ENCODE data around the gene EFNB2.
A peak's percentile ranks its signal among the peaks of the same experiment; 100 is the strongest.

The EFNB2 gene

GRCh38 chr13:106475852-106476251 lies 59.6 kb downstream of the EFNB2 start:
- Histone ChIP-seq H3K4me3 (ENCODE audit: low read depth, low read length) (no peak overlapping the region), H3K9ac (ENCODE audit: low read length) (no peak overlapping the region), H2AK5ac (ENCODE audit: low read length) (no peak overlapping the region), H3K4ac (ENCODE audit: low read depth, low read length) (no peak overlapping the region), H2AFZ (ENCODE audit: insufficient read depth, low read length, poor library complexity) (no peak overlapping the region), H3K4me2 (ENCODE audit: low read length) (no peak overlapping the region), H4K12ac (ENCODE audit: low read depth, low read length) (no peak overlapping the region), H3K9me3 (ENCODE audit: insufficient read depth, low read depth, low read length) (no peaks in the 10 kb centered on the region), H3K4me1 (ENCODE audit: control insufficient read depth in 1 of 2, insufficient read depth in 2 of 2, low read length in 2 of 2) (peaks cover 19 to 22% of the 10 kb centered on the region in 2 experiments), H3K18ac (ENCODE audit: low read length) (no peak overlapping the region), H2BK5ac (ENCODE audit: low read depth, low read length, poor library complexity) (no peak overlapping the region), H2BK120ac (ENCODE audit: insufficient read depth, low read length, poor library complexity) (peak overlapping the region; percentile 35), H3K79me2 (ENCODE audit: control insufficient read depth, insufficient read depth, low read length, poor library complexity) (peaks cover 7% of the 10 kb centered on the region), H4K8ac (ENCODE audit: low read depth, low read length) (no peak overlapping the region), H3K14ac (ENCODE audit: low read length) (no peak overlapping the region), H2BK12ac (ENCODE audit: low read length) (no peak overlapping the region), H3K27me3 (ENCODE audit: insufficient read depth, low read length) (no peaks in the 10 kb centered on the region), H3K27ac (ENCODE audit: low read depth, low read length) (peak overlapping the region; percentile 19), H4K91ac (ENCODE audit: low read depth, low read length) (no peak overlapping the region), H3K79me1 (ENCODE audit: low read length) (peaks cover 30% of the 10 kb centered on the region), H3K36me3 (ENCODE audit: control insufficient read depth in 1 of 2, insufficient read depth in 2 of 2, low read length in 2 of 2) (no peaks in the 10 kb centered on the region), H3K23ac (ENCODE audit: low read length) (no peak overlapping the region)
- DNase-seq, result no peak
- no CpG with 5 or more reads among the region's 3 CpGs for WGBS (ENCODE audit: extremely low coverage, insufficient coverage, insufficient read length)

DNA sequence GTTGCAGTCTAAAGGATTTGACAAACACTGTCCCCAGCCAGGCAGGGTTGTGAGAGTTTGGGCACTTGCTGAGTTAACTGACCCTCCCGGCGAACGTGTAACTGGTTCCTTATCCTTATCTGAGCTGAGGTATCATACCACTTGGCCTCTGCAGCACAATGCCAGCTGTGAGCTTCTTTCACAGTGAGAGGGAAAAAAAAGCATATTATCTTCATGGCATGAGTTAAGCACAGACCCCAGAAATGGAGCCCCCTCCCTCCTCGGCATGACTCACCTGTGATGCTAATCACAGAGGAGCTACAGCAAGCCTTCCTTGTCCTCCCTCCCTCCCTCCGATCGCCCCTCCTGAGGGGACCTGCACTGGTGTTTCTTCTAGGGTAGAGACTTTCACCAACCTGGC lies 60.5 kb downstream of the EFNB2 start:
- Histone ChIP-seq H3K4me2 (ENCODE audit: low read length) (no peak overlapping the region), H4K91ac (ENCODE audit: low read depth, low read length) (peak overlapping the region; percentile 44), H2BK120ac (ENCODE audit: insufficient read depth, low read length, poor library complexity) (peak overlapping the region; percentile 18), H4K8ac (ENCODE audit: low read depth, low read length) (peak overlapping the region; percentile 8), H3K18ac (ENCODE audit: low read length) (peak overlapping the region; percentile 4), H3K9ac (ENCODE audit: low read length) (no peak overlapping the region), H3K9me3 (ENCODE audit: insufficient read depth, low read depth, low read length) (no peaks in the 10 kb centered on the region), H3K79me1 (ENCODE audit: low read length) (peaks cover 38% of the 10 kb centered on the region), H3K23ac (ENCODE audit: low read length) (no peak overlapping the region), H4K12ac (ENCODE audit: low read depth, low read length) (no peak overlapping the region), H3K4me1 (ENCODE audit: control insufficient read depth in 1 of 2, insufficient read depth in 2 of 2, low read length in 2 of 2) (peaks cover 21 to 27% of the 10 kb centered on the region in 2 experiments), H2AK5ac (ENCODE audit: low read length) (peak overlapping the region; percentile 7), H3K4ac (ENCODE audit: low read depth, low read length) (peak overlapping the region; percentile 16), H2BK12ac (ENCODE audit: low read length) (peak overlapping the region; percentile 46), H2AFZ (ENCODE audit: insufficient read depth, low read length, poor library complexity) (no peak overlapping the region), H2BK5ac (ENCODE audit: low read depth, low read length, poor library complexity) (peak overlapping the region; percentile 10), H3K14ac (ENCODE audit: low read length) (peak overlapping the region; percentile 46), H3K4me3 (ENCODE audit: low read depth, low read length) (no peak overlapping the region), H3K79me2 (ENCODE audit: control insufficient read depth, insufficient read depth, low read length, poor library complexity) (peaks cover 7% of the 10 kb centered on the region), H3K27me3 (ENCODE audit: insufficient read depth, low read length) (no peaks in the 10 kb centered on the region), H3K27ac (ENCODE audit: low read depth, low read length) (no peak overlapping the region), H3K36me3 (ENCODE audit: control insufficient read depth in 1 of 2, insufficient read depth in 2 of 2, low read length in 2 of 2) (no peaks in the 10 kb centered on the region)
- WGBS (ENCODE audit: extremely low coverage, insufficient coverage, insufficient read length), result no CpG with 5 or more reads among the region's 6 CpGs
- no peak for DNase-seq

GRCh38 chr13:106473154-106473553 lies 62.3 kb downstream of the EFNB2 start:
- peak overlapping the region; percentile 87 for H4K8ac ChIP-seq (ENCODE audit: low read depth, low read length)
- no peaks in the 10 kb centered on the region for H3K36me3 ChIP-seq (ENCODE audit: control insufficient read depth in 1 of 2, insufficient read depth in 2 of 2, low read length in 2 of 2)
- H2AFZ ChIP-seq (ENCODE audit: insufficient read depth, low read length, poor library complexity), result peak overlapping the region; percentile 61
- peak overlapping the region; percentile 100 for H4K91ac ChIP-seq (ENCODE audit: low read depth, low read length)
- H3K27ac ChIP-seq (ENCODE audit: low read depth, low read length), result peak overlapping the region; percentile 97
- H2BK12ac ChIP-seq (ENCODE audit: low read length), result peak overlapping the region; percentile 100
- peak overlapping the region; percentile 90 for H3K4ac ChIP-seq (ENCODE audit: low read depth, low read length)
- no peaks in the 10 kb centered on the region for H3K9me3 ChIP-seq (ENCODE audit: insufficient read depth, low read depth, low read length)
- peaks cover 8% of the 10 kb centered on the region for H3K79me2 ChIP-seq (ENCODE audit: control insufficient read depth, insufficient read depth, low read length, poor library complexity)
- peak overlapping the region; percentile 98 for H2BK5ac ChIP-seq (ENCODE audit: low read depth, low read length, poor library complexity)
- no peak overlapping the region for H3K4me2 ChIP-seq (ENCODE audit: low read length)
- peaks cover 51% of the 10 kb centered on the region for H3K79me1 ChIP-seq (ENCODE audit: low read length)
- peak overlapping the region; percentile 68 for H4K12ac ChIP-seq (ENCODE audit: low read depth, low read length)
- peak overlapping the region; percentile 99 for H3K14ac ChIP-seq (ENCODE audit: low read length)
- no peak overlapping the region for H3K9ac ChIP-seq (ENCODE audit: low read length)
- peak overlapping the region; percentile 99 for H2AK5ac ChIP-seq (ENCODE audit: low read length)
- peak overlapping the region; percentile 85 for H3K18ac ChIP-seq (ENCODE audit: low read length)
- H3K23ac ChIP-seq (ENCODE audit: low read length), result no peak overlapping the region
- H2BK120ac ChIP-seq (ENCODE audit: insufficient read depth, low read length, poor library complexity), result peak overlapping the region; percentile 97
- WGBS (ENCODE audit: extremely low coverage, insufficient coverage, insufficient read length), result no CpG with 5 or more reads among the region's 9 CpGs
- DNase-seq, result peak; percentile 51 to 60
- no peaks in the 10 kb centered on the region for H3K27me3 ChIP-seq (ENCODE audit: insufficient read depth, low read length)
- H3K4me1 ChIP-seq (ENCODE audit: control insufficient read depth in 1 of 2, insufficient read depth in 2 of 2, low read length in 2 of 2), result peaks cover 32 to 38% of the 10 kb centered on the region in 2 experiments
- no peak overlapping the region for H3K4me3 ChIP-seq (ENCODE audit: low read depth, low read length)

DNA sequence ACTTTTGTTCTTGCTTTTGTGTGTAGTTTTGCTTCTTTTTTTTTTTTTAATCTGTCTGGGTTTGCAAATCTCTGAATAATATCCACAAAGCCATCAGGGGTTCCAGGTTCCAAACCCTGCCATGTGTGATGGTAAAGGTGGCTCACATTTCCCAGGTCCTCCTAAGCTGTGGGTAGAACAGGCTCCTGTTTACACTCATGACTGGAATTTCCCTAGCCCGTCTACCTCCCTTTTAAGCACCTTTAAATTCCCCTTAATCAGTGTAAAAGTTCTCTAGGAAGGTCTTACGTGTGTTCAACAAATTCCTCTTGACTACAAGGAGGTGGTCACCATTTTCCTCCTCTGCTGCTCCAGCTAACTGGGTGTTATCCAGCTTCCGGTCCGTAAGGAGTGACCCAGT lies 62.8 kb downstream of the EFNB2 start:
- no CpG with 5 or more reads among the region's 4 CpGs for WGBS (ENCODE audit: extremely low coverage, insufficient coverage, insufficient read length)
- peak in 1 of 2 donors; percentile 32 for DNase-seq

More for the DNA sequence above, 62.8 kb downstream of the EFNB2 start:
- peak overlapping the region; percentile 100 for H2BK12ac ChIP-seq (ENCODE audit: low read length)
- peaks cover 8% of the 10 kb centered on the region for H3K79me2 ChIP-seq (ENCODE audit: control insufficient read depth, insufficient read depth, low read length, poor library complexity)
- H4K12ac ChIP-seq (ENCODE audit: low read depth, low read length), result peak overlapping the region; percentile 68
- peak overlapping the region; percentile 85 for H3K18ac ChIP-seq (ENCODE audit: low read length)
- H3K79me1 ChIP-seq (ENCODE audit: low read length), result peaks cover 53% of the 10 kb centered on the region
- H3K14ac ChIP-seq (ENCODE audit: low read length), result peak overlapping the region; percentile 99
- peak overlapping the region; percentile 87 for H4K8ac ChIP-seq (ENCODE audit: low read depth, low read length)
- peak overlapping the region; percentile 97 for H3K27ac ChIP-seq (ENCODE audit: low read depth, low read length)
- H2BK120ac ChIP-seq (ENCODE audit: insufficient read depth, low read length, poor library complexity), result peak overlapping the region; percentile 97
- H3K36me3 ChIP-seq (ENCODE audit: control insufficient read depth in 1 of 2, insufficient read depth in 2 of 2, low read length in 2 of 2), result no peaks in the 10 kb centered on the region
- no peaks in the 10 kb centered on the region for H3K9me3 ChIP-seq (ENCODE audit: insufficient read depth, low read depth, low read length)
- H3K4me2 ChIP-seq (ENCODE audit: low read length), result no peak overlapping the region
- peaks cover 34 to 40% of the 10 kb centered on the region in 2 experiments for H3K4me1 ChIP-seq (ENCODE audit: control insufficient read depth in 1 of 2, insufficient read depth in 2 of 2, low read length in 2 of 2)
- H3K4ac ChIP-seq (ENCODE audit: low read depth, low read length), result peak overlapping the region; percentile 90
- no peaks in the 10 kb centered on the region for H3K27me3 ChIP-seq (ENCODE audit: insufficient read depth, low read length)
- no peak overlapping the region for H3K4me3 ChIP-seq (ENCODE audit: low read depth, low read length)
- peak overlapping the region; percentile 61 for H2AFZ ChIP-seq (ENCODE audit: insufficient read depth, low read length, poor library complexity)
- no peak overlapping the region for H3K23ac ChIP-seq (ENCODE audit: low read length)
- H4K91ac ChIP-seq (ENCODE audit: low read depth, low read length), result peak overlapping the region; percentile 100
- peak overlapping the region; percentile 98 for H2BK5ac ChIP-seq (ENCODE audit: low read depth, low read length, poor library complexity)
- peak overlapping the region; percentile 99 for H2AK5ac ChIP-seq (ENCODE audit: low read length)
- H3K9ac ChIP-seq (ENCODE audit: low read length), result peak overlapping the region; percentile 28

All from trophoblast cell (in vitro differentiated cells and primary cell).